Upper lobe of right lung (tissue), 1 donor: ENCODE data around the gene HPSE. TPM values are rescaled to one million over a fixed set of nuclear protein-coding genes. Genes with fewer than 3 reads are reported as not detected.

Experiments used
- ATAC-seq: fragments of 200-7000 bp; cut with Tn5 transposase; one replicate; pipeline ENCODE4 v1.9.1; 2020; ENCODE audit warnings: mild to moderate bottlenecking, moderate library complexity
- DNase-seq: peaks from one replicate; pipeline ENCODE4 v3.0.0-alpha.2; 2020
- H3K27ac ChIP-seq: fragments of 200-600 bp; one replicate; pipeline ENCODE4 v1.8.0; 2022
- H3K27me3 ChIP-seq: fragments of 200-600 bp; one replicate; pipeline ENCODE4 v1.8.0; 2022; ENCODE audit warnings: mild to moderate bottlenecking
- H3K36me3 ChIP-seq: fragments of 200-600 bp; one replicate; pipeline ENCODE4 v1.8.0; 2022
- H3K4me1 ChIP-seq: fragments of 200-600 bp; one replicate; pipeline ENCODE4 v1.8.0; 2022
- H3K4me3 ChIP-seq: fragments of 200-600 bp; one replicate; pipeline ENCODE4 v1.8.0; 2022; ENCODE audit warnings: mild to moderate bottlenecking
- H3K9me3 ChIP-seq: fragments of 200-600 bp; one replicate; pipeline ENCODE4 v1.8.0; 2022
- intact Hi-C: fragments of 100-400 bp; cut with DNase I; formaldehyde crosslinking; loops from one replicate; pipeline ENCODE4 v1.11.0; 2022
- total RNA-seq: library from RNA; stranded (reverse); fragmentation: NEBNext Ultra II Directional; extraction: Animal tissue kit (Norgen Biotek cat#: 25700); gene quantifications from one replicate; pipeline ENCODE4 v1.2.1, GENCODE V29; 2021
- TF ChIP-seq, protein P1 (sequence below): fragments of 200-600 bp; IDR thresholded peaks from one replicate; pipeline ENCODE4 v1.8.0; 2022; ENCODE audit warnings: antibody characterized with exemption
- donor health status: DM: no; HTN: yes; CAD: no; lungs with severe emphysema.

Gene HPSE
- total RNA-seq, 1 donor from 2014 or later, result 5.6 TPM

DNA sequence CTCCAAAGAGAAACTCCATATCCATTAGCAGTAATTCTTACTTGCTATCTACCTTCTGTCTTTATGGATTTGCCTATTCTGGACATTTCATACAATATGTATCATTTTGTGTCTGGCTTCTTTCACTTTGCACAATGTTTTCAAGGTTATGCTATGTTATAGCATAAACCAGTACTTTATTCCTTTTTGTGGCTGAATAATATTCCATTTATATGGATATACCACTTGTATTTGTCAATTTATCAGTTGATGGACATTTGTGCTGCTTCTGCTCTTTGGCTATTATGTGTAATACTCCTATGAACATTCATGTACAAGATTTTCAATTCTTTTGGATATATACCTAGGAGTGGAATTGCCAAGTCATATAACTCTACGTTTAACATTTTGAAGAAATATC, 18.9 kb upstream of the HPSE start:
- TF ChIP-seq, protein P1, sequence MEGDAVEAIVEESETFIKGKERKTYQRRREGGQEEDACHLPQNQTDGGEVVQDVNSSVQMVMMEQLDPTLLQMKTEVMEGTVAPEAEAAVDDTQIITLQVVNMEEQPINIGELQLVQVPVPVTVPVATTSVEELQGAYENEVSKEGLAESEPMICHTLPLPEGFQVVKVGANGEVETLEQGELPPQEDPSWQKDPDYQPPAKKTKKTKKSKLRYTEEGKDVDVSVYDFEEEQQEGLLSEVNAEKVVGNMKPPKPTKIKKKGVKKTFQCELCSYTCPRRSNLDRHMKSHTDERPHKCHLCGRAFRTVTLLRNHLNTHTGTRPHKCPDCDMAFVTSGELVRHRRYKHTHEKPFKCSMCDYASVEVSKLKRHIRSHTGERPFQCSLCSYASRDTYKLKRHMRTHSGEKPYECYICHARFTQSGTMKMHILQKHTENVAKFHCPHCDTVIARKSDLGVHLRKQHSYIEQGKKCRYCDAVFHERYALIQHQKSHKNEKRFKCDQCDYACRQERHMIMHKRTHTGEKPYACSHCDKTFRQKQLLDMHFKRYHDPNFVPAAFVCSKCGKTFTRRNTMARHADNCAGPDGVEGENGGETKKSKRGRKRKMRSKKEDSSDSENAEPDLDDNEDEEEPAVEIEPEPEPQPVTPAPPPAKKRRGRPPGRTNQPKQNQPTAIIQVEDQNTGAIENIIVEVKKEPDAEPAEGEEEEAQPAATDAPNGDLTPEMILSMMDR, result no peak
- Histone ChIP-seq H3K27ac (no peak overlapping the region), H3K4me3 (no peak overlapping the region), H3K4me1 (no peaks in the 10 kb centered on the region), H3K27me3 (no peaks in the 10 kb centered on the region), H3K9me3 (no peaks in the 10 kb centered on the region), H3K36me3 (no peaks in the 10 kb centered on the region)
- no peak for ATAC-seq
- intact Hi-C loops, result no loop called here
- DNase-seq, result no peak

GRCh38 chr4:83348074-83348473, 13.4 kb upstream of the HPSE start:
- no peaks in the 10 kb centered on the region for H3K9me3 ChIP-seq
- H3K27ac ChIP-seq, result no peak overlapping the region
- DNase-seq (no peak), ATAC-seq (no peak)
- no peaks in the 10 kb centered on the region for H3K36me3 ChIP-seq
- H3K27me3 ChIP-seq, result no peaks in the 10 kb centered on the region
- intact Hi-C loops, result no loop called here
- H3K4me1 ChIP-seq, result no peaks in the 10 kb centered on the region
- TF ChIP-seq, protein P1, result no peak
- H3K4me3 ChIP-seq, result no peak overlapping the region

- H3K27ac ChIP-seq, result no peak overlapping the region
- H3K27me3 ChIP-seq, result no peaks in the 10 kb centered on the region
- intact Hi-C loops, result no loop called here
- no peaks in the 10 kb centered on the region for H3K36me3 ChIP-seq
- no peaks in the 10 kb centered on the region for H3K4me1 ChIP-seq
- H3K9me3 ChIP-seq, result no peaks in the 10 kb centered on the region
- no peak for ATAC-seq
- DNase-seq, result no peak
- no peak overlapping the region for H3K4me3 ChIP-seq
- TF ChIP-seq, protein P1, result no peak
Measured at GRCh38 chr4:83342476-83342875, 7.8 kb upstream of the HPSE start.

DNA sequence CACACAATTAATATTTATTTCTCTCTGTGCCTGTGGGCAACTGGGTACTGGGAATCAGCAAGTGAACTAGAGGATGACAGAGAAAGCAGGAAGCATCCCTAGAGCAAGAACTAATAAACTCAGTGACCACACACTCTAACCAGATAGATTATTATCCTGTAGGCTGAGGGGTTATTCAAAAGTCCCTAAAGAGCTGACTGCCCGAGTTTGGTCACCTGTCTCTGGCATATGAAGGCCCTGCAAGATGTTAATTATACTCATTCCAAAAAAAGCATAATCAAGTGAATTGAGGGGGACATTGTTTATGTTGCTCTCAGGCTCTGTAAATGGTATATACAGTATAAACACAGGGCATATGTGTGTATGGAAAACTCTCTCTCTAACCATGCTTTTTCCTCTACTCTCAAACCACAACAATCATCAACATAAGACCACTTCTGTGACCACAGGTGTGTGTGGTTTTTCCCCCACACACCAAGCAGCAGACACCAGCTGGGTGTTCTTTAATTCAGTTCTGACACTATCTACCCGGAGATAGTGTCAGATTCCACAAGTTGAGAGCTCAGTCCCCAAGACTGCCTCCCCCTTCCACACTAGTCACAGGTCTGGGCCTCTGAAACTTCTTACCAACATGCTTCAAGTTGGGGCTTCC, 6.2 kb upstream of the HPSE start:
- Histone ChIP-seq H3K27ac (no peak overlapping the region), H3K9me3 (no peaks in the 10 kb centered on the region), H3K4me1 (no peaks in the 10 kb centered on the region), H3K27me3 (no peaks in the 10 kb centered on the region), H3K4me3 (no peak overlapping the region), H3K36me3 (no peaks in the 10 kb centered on the region)
- TF ChIP-seq, protein P1, result no peak
- intact Hi-C loops, result no loop called here
- DNase-seq (no peak), ATAC-seq (no peak)

GRCh38 chr4:83339573-83339972, 4.9 kb upstream of the HPSE start:
- H3K36me3 ChIP-seq, result no peaks in the 10 kb centered on the region
- ATAC-seq (no peak), DNase-seq (no peak)
- H3K27ac ChIP-seq, result no peak overlapping the region
- H3K27me3 ChIP-seq, result no peaks in the 10 kb centered on the region
- intact Hi-C loops, result no loop called here
- peaks cover 2% of the 10 kb centered on the region for H3K4me1 ChIP-seq
- TF ChIP-seq, protein P1, result no peak
- H3K9me3 ChIP-seq, result no peaks in the 10 kb centered on the region
- no peak overlapping the region for H3K4me3 ChIP-seq

DNA sequence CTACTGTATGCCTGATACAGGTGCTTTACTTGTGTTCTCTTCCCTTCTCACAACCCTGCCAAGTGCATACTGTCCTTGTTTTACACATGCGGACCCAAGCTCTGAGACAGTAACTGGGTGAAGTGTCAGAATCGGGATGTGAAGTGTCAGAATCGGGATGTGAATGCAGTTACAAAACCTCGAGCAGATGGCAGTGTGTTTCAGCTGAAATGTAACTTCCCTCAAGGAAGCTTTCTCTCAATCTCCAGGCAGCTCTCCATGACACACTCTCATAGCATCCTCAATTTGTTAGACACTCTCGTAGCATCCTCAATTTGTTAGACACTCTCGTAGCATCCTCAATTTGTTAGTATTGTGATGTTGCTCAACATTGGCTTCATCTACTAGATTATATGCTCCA, 1.1 kb upstream of the HPSE start:
- Histone ChIP-seq H3K27ac (no peak overlapping the region), H3K4me3 (no peak overlapping the region), H3K27me3 (no peaks in the 10 kb centered on the region), H3K4me1 (peaks cover 5% of the 10 kb centered on the region), H3K36me3 (no peaks in the 10 kb centered on the region), H3K9me3 (no peaks in the 10 kb centered on the region)
- no peak for DNase-seq
- ATAC-seq, result peak; percentile 2
- intact Hi-C loops, result no loop called here
- TF ChIP-seq, protein P1, result no peak
